GM12891 (cell line): ENCODE data around the gene GKN1.

Experiments
- POLR2A ChIP-seq: IDR thresholded peaks from 2 replicates; pipeline ENCODE4 v1.6.1; 2011; ENCODE audit warnings: low read depth, low read length, control low read depth
- POLR2AphosphoS5 ChIP-seq: IDR thresholded peaks from 2 replicates; pipeline ENCODE4 v1.6.1; 2011; ENCODE audit warnings: low read depth, low read length, control low read depth
- SPI1 ChIP-seq: IDR thresholded peaks from 2 replicates; pipeline ENCODE4 v1.6.1; 2011; ENCODE audit warnings: low read depth, low read length, control low read depth
- TAF1 ChIP-seq: IDR thresholded peaks from 2 replicates; pipeline ENCODE4 v1.6.1; 2011; ENCODE audit warnings: low read depth, low read length, control low read depth

- TF ChIP-seq POLR2AphosphoS5 (no peak), POLR2A (no peak), TAF1 (no peak), SPI1 (no peak)
Measured at GRCh38 chr2:68942827-68943226, 31.6 kb upstream of the GKN1 start.
